HUES6 (cell line): ENCODE results near the gene PHETA1.
A peak's percentile ranks its signal among the peaks of the same experiment; 100 is the strongest.

Source experiments
- H3K27ac ChIP-seq: 2 replicates; pipeline ENCODE4 v1.7.0; 2013; ENCODE audit warnings: low read depth, mild to moderate bottlenecking, low read length, inconsistent platforms
- H3K27me3 ChIP-seq: 2 replicates; pipeline ENCODE4 v1.6.1; 2013; ENCODE audit warnings: low read length; ENCODE audit not compliant: control insufficient read depth, insufficient read depth
- H3K36me3 ChIP-seq: 2 replicates; pipeline ENCODE4 v1.6.1; 2013; ENCODE audit warnings: low read length; ENCODE audit not compliant: control insufficient read depth, insufficient read depth
- H3K4me1 ChIP-seq: 2 replicates; pipeline ENCODE4 v1.6.1; 2013; ENCODE audit warnings: low read length; ENCODE audit not compliant: control insufficient read depth, insufficient read depth
- H3K4me3 ChIP-seq: 2 replicates; pipeline ENCODE4 v1.5.1; 2013; ENCODE audit warnings: low read depth, low read length
- H3K9ac ChIP-seq: one replicate; pipeline ENCODE4 v1.6.1; 2013; ENCODE audit warnings: mild to moderate bottlenecking, low read length
- H3K9me3 ChIP-seq: 2 replicates; pipeline ENCODE4 v1.6.1; 2013; ENCODE audit warnings: low read depth, low read length; ENCODE audit not compliant: control insufficient read depth, insufficient read depth

Gene PHETA1

GRCh38 chr12:111410431-111411184 lies 41.7 kb upstream of the PHETA1 start:
- no peak overlapping the region for H3K4me3 ChIP-seq
- H3K4me1 ChIP-seq = peaks cover 75% of the 10 kb centered on the region
- H3K27me3 ChIP-seq = no peaks in the 10 kb centered on the region

GRCh38 chr12:111409780-111410430 lies 41.0 kb upstream of the PHETA1 start:
- H3K4me3 ChIP-seq = no peak overlapping the region
- H3K27me3 ChIP-seq = no peaks in the 10 kb centered on the region
- H3K9ac ChIP-seq = peak overlapping the region; percentile 51
- no peaks in the 10 kb centered on the region for H3K36me3 ChIP-seq
- no peaks in the 10 kb centered on the region for H3K9me3 ChIP-seq
- H3K4me1 ChIP-seq = peaks cover 71% of the 10 kb centered on the region
- H3K27ac ChIP-seq = peak overlapping the region; percentile 64; the same call in 1 of the 2 replicates

More at GRCh38 chr12:111410431-111411184, 41.7 kb upstream of the PHETA1 start:
- no peaks in the 10 kb centered on the region for H3K36me3 ChIP-seq
- peak overlapping the region; percentile 85; the same call in 1 of the 2 replicates for H3K27ac ChIP-seq
- H3K9ac ChIP-seq = peak overlapping the region; percentile 51
- no peaks in the 10 kb centered on the region for H3K9me3 ChIP-seq

GRCh38 chr12:111409403-111409779 lies 40.5 kb upstream of the PHETA1 start:
- Histone ChIP-seq H3K9ac (peak overlapping the region; percentile 22), H3K36me3 (no peaks in the 10 kb centered on the region), H3K4me1 (peaks cover 74% of the 10 kb centered on the region), H3K27ac (peak overlapping the region; percentile 64; the same call in 1 of the 2 replicates), H3K4me3 (no peak overlapping the region; the same call in 1 of the 2 replicates), H3K9me3 (no peaks in the 10 kb centered on the region), H3K27me3 (no peaks in the 10 kb centered on the region)

- Histone ChIP-seq H3K9me3 (no peaks in the 10 kb centered on the region), H3K9ac (peak overlapping the region; percentile 22), H3K27ac (no peak overlapping the region; the same call in 1 of the 2 replicates), H3K4me3 (no peak overlapping the region; the same call in 1 of the 2 replicates), H3K36me3 (no peaks in the 10 kb centered on the region), H3K4me1 (peaks cover 77% of the 10 kb centered on the region), H3K27me3 (no peaks in the 10 kb centered on the region)
Observed at GRCh38 chr12:111408686-111409402, 39.9 kb upstream of the PHETA1 start.

DNA sequence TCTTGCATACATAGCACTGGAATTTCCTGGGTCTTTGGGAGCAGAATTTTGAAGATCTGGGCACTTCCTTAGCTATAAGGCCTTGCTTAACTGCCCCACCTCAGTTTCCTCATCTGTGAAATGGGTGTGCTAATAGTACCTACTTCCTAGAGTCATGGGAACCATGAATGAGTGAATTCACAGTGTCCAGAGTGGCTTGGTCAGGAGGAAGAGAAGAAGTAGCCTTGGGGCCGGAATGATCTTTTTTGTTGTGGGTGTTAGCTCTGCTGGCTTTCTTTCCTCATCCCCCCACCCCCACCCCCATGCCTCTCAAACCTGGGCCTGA lies 39.2 kb upstream of the PHETA1 start:
- no peaks in the 10 kb centered on the region for H3K27me3 ChIP-seq
- H3K9ac ChIP-seq = no peak overlapping the region
- H3K4me3 ChIP-seq = peak overlapping the region; percentile 90; the same call in 1 of the 2 replicates
- no peaks in the 10 kb centered on the region for H3K9me3 ChIP-seq
- no peak overlapping the region for H3K27ac ChIP-seq
- H3K36me3 ChIP-seq = no peaks in the 10 kb centered on the region
- peaks cover 77% of the 10 kb centered on the region for H3K4me1 ChIP-seq

DNA sequence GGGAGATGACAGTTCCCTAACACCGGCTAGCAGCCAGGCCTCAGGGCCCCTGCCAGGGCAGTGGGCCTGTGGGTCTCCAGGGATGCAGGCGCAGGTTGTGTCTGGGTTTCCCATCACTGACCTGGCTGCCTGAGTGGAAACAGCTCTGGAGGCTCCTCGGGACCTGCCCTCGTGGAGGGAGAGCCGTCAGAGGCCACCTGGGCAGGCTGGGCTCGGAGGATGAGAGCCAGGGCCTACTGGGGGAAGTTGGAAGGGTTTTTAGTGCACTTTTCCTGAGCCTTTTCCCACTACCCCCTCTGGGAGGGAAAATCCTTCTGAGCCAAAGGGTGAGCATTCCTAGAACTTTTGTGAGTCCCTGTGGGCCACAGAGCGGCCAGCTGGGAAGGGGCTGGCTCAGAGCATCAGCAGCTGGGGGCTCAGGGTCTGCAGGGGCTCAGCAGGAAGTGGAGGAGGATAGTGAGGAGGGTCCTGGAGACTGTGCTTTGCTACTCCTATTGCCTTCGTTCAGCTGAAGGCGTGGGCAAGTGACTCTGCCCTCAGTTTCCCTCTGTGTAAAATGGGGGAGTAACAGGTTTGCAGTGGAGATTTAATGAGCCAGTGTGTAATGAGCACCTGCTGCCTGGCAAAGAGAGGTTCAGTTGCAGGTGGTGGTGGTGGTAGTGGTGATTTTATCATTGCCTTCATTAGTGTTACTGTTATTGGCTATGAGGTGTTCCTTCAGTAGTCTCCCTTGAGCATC lies 38.7 kb upstream of the PHETA1 start:
- Histone ChIP-seq H3K27me3 (no peaks in the 10 kb centered on the region), H3K4me3 (peak overlapping the region; percentile 90), H3K4me1 (peaks cover 73% of the 10 kb centered on the region), H3K36me3 (no peaks in the 10 kb centered on the region), H3K27ac (no peak overlapping the region; the same call in 1 of the 2 replicates), H3K9me3 (no peaks in the 10 kb centered on the region), H3K9ac (peak overlapping the region; percentile 85)

DNA sequence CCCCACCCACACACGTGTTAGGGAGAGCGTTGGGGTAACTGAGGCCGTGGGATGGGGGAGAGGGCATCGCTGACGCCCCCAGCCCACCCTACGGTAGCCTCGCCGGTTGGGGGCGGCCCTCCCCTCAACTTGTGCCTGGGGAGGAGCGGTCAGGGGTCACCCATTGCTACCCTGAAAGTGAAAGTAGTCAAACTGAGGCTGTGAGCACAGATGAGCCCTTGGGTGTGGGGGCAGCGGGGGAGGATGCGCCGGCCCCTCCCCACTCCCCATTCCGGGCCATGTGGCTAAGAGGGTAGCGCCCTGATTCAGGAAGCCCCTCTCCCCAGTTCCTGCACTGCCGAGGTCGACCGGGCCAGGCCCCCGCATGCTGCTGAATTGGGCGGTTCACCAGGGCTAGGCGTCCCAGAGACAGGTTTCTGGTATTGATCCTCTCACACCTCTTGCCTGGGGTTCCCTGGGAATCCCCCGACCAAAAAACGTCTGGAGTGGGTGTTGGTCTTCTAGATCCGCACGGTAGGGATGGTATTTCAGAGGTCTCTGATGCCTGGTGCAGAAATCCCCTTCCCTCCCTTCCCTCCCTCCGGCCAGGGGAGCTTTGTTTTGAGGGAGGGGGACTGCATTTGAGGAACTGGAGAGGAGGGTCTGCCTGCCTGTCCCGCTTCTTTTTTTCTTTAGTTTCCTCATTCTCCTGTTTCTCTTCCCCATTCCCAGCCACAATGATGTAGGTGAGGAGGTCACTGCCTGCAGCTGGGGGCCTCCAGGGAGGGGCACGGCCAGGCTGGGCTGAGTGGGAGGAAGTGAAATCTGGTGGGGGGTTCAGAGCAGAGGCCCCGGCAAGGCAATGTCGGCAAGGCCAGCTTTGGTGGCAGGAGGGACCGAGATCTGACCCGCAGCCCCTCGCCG lies 37.8 kb upstream of the PHETA1 start:
- H3K36me3 ChIP-seq = no peaks in the 10 kb centered on the region
- H3K9me3 ChIP-seq = no peaks in the 10 kb centered on the region
- peak overlapping the region; percentile 85 for H3K9ac ChIP-seq
- no peaks in the 10 kb centered on the region for H3K27me3 ChIP-seq
- peak overlapping the region; percentile 62; the same call in 1 of the 2 replicates for H3K27ac ChIP-seq
- H3K4me1 ChIP-seq = peaks cover 65% of the 10 kb centered on the region
- peak overlapping the region; percentile 90 for H3K4me3 ChIP-seq

- Histone ChIP-seq H3K9me3 (no peaks in the 10 kb centered on the region), H3K4me1 (peaks cover 57% of the 10 kb centered on the region), H3K9ac (peak within 1 kb of the TSS; percentile 88), H3K27ac (peak within 1 kb of the TSS; percentile 96), H3K36me3 (no peaks in the 10 kb centered on the region), H3K4me3 (peak within 1 kb of the TSS; percentile 90), H3K27me3 (no peaks in the 10 kb centered on the region)
Observed at GRCh38 chr12:111405859-111406473, 37.1 kb upstream of the PHETA1 start, which contains the start of gene SH2B3. SH2B3 (plus strand) TSS chr12:111405923; CDS start chr12:111418146, 12,223 bp downstream.

GRCh38 chr12:111405149-111405858 lies 36.4 kb upstream of the PHETA1 start:
- Histone ChIP-seq H3K9me3 (no peaks in the 10 kb centered on the region), H3K27me3 (no peaks in the 10 kb centered on the region), H3K36me3 (no peaks in the 10 kb centered on the region), H3K9ac (peak overlapping the region; percentile 88), H3K27ac (peak overlapping the region; percentile 96), H3K4me1 (peaks cover 52% of the 10 kb centered on the region), H3K4me3 (peak overlapping the region; percentile 90)
